Pancreas (tissue), 10 donors: Measurements from ENCODE around the gene PAGR1. TPM values are rescaled to one million over a fixed set of nuclear protein-coding genes. Genes with fewer than 3 reads are reported as not detected.

Experiments used
- ATAC-seq, 4 donors: fragments of 200-7000 bp; cut with Tn5 transposase; one replicate each; pipeline versions ENCODE4 v1.8.0 to v1.9.1; 2020; ENCODE audit warnings: mild to moderate bottlenecking in 4 of 4, moderate library complexity in 4 of 4
- DNase-seq, 6 donors: peaks; one replicate each; pipeline ENCODE4 v3.0.0-alpha.2; 2020
- FAIRE-seq: peaks from 2 replicates; lab custom pipeline; 2012; peaks lifted over from hg19 to GRCh38; lab: Jason Lieb, UNC
- H3K27ac ChIP-seq, 4 donors: fragments of 200-600 bp; sonication (generic); 1 replicate in 3 of 4; 2 replicates in 1 of 4; pipeline versions ENCODE4 v1.5.0 to v1.8.0; 2020
- H3K27me3 ChIP-seq, 4 donors: fragments of 200-600 bp; one replicate each; pipeline ENCODE4 v1.8.0; 2021
- H3K36me3 ChIP-seq, 3 donors: fragments of 200-600 bp; sonication (generic) in 1 of 3; one replicate each; pipeline versions ENCODE4 v1.5.0 to v1.8.0; 2020 to 2021
- H3K4me1 ChIP-seq, 3 donors: fragments of 200-600 bp; one replicate each; pipeline ENCODE4 v1.8.0; 2021
- H3K4me3 ChIP-seq, 4 donors: fragments of 200-600 bp; sonication (generic) in 2 of 4; one replicate each; pipeline versions ENCODE4 v1.5.0 to v1.8.0; 2020 to 2021
- H3K9me3 ChIP-seq, 4 donors: fragments of 200-600 bp; one replicate each; pipeline ENCODE4 v1.8.0; 2021
- WGBS, 2 donors: extraction: QIAGEN DNeasy Blood & Tissue Kit; methylation state at CpG; one replicate each; pipeline ENCODE4 v1.1.7; 2013; 5-methylcytosine and 5-hydroxymethylcytosine counted together
- intact Hi-C, 3 donors: fragments of 100-400 bp; cut with DNase I; formaldehyde crosslinking; loops; one replicate each; pipeline versions ENCODE4 v1.11.1 to v1.14.2; 2022
- polyA plus RNA-seq, 2 donors: library from polyadenylated mRNA; stranded (reverse); fragments of 200-250 nt; gene quantifications; one replicate each; pipeline ENCODE4 v1.2.3, GENCODE V29; 2013
- total RNA-seq, 6 donors: library from RNA; stranded (reverse); fragmentation: NEBNext Ultra II Directional in 4 of 6; extraction: Animal tissue kit (Norgen Biotek cat#: 25700) in 4 of 6; gene quantifications; one replicate each; pipeline versions ENCODE4 v1.2.1 to v1.2.4, GENCODE V29; 2021 to 2023
- TF ChIP-seq, protein P1 (sequence below), 4 donors: fragments of 200-600 bp; sonication (generic) in 3 of 4; IDR thresholded peaks; one replicate each; pipeline versions ENCODE4 v1.5.0 to v1.8.0; 2021; ENCODE audit warnings: antibody characterized with exemption in 4 of 4
- donor health status: healthy with polysubstance abuse.
- donor health status: DM: no; HTN: no; CAD: no; lungs with moderate emphysema.
- donor health status: DM: no; HTN: no; CAD: no.
- donor health status: control.
- donor health status: control.
- donor health status: Bipolar disorder and iron deficiency.
- donor health status: DM: yes; HTN: yes; CAD: no.
- donor health status: DM: no; HTN: no; CAD: no.
- donor health status: DM: no; HTN: no; CAD: no.
- donor health status: DM: yes; HTN: yes; CAD: no.

The PAGR1 gene
- total and polyA plus RNA-seq, 8 donors = 8.1 to 34.7 (median 12.7) TPM

DNA sequence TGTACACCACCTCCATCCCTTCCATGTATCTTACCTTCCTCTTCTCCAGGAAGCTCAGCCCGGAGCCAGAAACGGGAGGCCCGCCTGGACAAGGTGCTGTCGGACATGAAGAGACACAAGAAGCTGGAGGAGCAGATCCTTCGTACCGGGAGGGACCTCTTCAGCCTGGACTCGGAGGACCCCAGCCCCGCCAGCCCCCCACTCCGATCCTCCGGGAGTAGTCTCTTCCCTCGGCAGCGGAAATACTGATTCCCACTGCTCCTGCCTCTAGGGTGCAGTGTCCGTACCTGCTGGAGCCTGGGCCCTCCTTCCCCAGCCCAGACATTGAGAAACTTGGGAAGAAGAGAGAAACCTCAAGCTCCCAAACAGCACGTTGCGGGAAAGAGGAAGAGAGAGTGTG is 3.6 kb downstream of the PAGR1 start:
- peak in 3 of 6 donors; percentile 44 to 71 (median 44) for DNase-seq
- Histone ChIP-seq H3K4me1 (peaks cover 28 to 59% (median 43%) of the 10 kb centered on the region in 3 donors), H3K4me3 (peak overlapping the region in 1 of 4 donors; percentile 77), H3K27me3 (no peaks in the 10 kb centered on the region), H3K27ac (peak overlapping the region in 2 of 4 donors; percentile 92 to 93), H3K36me3 (peaks cover 0 to 8% (median 0%) of the 10 kb centered on the region in 3 donors), H3K9me3 (no peaks in the 10 kb centered on the region)
- WGBS, 2 donors = 50% methylated on average over 15 of the region's 15 CpGs
- intact Hi-C loops = no loop called here
- FAIRE-seq = no peak
- TF ChIP-seq, protein P1, sequence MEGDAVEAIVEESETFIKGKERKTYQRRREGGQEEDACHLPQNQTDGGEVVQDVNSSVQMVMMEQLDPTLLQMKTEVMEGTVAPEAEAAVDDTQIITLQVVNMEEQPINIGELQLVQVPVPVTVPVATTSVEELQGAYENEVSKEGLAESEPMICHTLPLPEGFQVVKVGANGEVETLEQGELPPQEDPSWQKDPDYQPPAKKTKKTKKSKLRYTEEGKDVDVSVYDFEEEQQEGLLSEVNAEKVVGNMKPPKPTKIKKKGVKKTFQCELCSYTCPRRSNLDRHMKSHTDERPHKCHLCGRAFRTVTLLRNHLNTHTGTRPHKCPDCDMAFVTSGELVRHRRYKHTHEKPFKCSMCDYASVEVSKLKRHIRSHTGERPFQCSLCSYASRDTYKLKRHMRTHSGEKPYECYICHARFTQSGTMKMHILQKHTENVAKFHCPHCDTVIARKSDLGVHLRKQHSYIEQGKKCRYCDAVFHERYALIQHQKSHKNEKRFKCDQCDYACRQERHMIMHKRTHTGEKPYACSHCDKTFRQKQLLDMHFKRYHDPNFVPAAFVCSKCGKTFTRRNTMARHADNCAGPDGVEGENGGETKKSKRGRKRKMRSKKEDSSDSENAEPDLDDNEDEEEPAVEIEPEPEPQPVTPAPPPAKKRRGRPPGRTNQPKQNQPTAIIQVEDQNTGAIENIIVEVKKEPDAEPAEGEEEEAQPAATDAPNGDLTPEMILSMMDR (IDR thresholded peaks at IDR 0.05) = no peak
- no peak for ATAC-seq

DNA sequence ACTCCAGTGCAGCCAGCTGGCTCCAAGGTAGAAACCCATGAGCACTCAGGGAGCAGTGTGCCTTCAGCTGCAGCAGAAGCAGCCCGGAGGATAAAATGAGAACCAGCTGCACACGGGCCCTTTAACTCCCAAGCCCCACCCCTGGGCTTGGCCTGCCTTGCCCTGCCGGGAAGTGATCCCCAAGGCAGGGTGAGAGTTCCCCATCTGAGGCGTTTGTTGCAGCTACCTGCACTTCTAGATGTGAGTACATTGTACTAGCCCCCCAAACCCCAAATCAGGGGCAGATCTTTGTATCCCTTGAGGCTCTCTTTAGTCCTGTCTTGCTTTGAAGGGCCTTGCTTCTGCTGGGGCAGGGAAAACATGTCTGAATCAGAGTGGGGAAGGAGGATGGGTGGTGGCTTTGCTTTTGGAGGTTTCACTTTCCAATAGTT is 4.3 kb downstream of the PAGR1 start, which contains the start of gene MVP:
MVP (plus strand) TSS at position 192 of the 431 bp plus-strand sequence. CDS start 10,088 bp downstream, outside the sequence.
- peak; percentile 45 to 67 (median 60) for ATAC-seq
- Histone ChIP-seq H3K4me3 (peak within 1 kb of the TSS; percentile 48 to 77 (median 54)), H3K9me3 (no peaks in the 10 kb centered on the region), H3K27me3 (no peaks in the 10 kb centered on the region), H3K27ac (peak within 1 kb of the TSS; percentile 63 to 93 (median 87)), H3K4me1 (peaks cover 36 to 66% (median 50%) of the 10 kb centered on the region in 3 donors), H3K36me3 (peaks cover 0 to 8% (median 0%) of the 10 kb centered on the region in 3 donors)
- no peak for FAIRE-seq
- 0% methylated on average over 4 of the region's 4 CpGs for WGBS, 2 donors
- peak; percentile 76 to 87 (median 80) for DNase-seq
- intact Hi-C loops = no loop called here
- TF ChIP-seq, protein P1 (IDR thresholded peaks at IDR 0.05) = no peak

DNA sequence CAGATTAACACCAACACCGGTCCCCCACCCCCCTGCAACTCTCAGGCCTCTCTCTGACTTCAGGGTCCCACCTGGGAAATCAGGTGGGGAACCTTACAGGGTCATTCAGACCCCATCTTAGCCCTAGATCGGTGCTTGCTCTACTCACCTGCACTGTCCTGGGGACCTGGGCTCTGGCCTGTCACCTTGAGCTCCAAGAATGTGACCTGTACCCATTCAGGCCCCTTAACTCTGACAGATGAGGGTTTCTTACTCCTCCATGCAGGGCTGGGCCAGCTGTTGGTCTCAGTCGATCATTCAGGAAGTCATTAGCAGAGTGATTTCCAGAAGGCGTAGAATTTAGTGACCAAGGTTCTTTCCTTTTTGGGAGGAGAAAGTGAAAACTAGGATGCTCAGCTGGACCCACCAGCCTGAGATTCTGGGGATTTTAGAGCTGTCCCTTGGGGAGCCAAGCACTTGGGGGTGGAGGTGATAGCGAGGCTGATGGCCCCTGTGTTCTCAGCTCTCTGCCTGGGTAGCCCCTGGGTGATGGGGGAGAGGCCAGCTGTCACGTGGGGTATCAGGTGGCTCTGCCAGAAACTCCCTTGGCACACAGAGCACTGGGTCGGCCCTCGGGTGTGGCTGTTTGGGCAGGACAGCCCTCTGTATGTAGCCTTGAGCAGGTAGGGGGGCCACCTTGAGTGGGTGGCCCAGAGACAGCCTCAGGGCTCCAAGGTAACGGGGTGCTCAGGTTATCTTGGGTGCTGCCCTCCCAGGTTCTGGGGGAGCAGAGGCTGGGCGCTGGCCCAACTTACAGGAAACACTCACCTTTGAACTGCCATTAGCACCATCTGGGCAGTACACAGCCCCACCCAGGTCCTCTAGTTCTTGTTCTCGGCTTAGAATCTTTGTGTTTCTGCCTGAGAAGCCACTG is 5.0 kb downstream of the PAGR1 start:
- WGBS, 2 donors = 1 to 5% methylated on average over 11 of the region's 11 CpGs
- TF ChIP-seq, protein P1 (IDR thresholded peaks at IDR 0.05) = no peak
- Histone ChIP-seq H3K27ac (peak overlapping the region; percentile 63 to 93 (median 87)), H3K27me3 (no peaks in the 10 kb centered on the region), H3K36me3 (peaks cover 0 to 8% (median 0%) of the 10 kb centered on the region in 3 donors), H3K4me3 (peak overlapping the region; percentile 48 to 77 (median 54)), H3K9me3 (no peaks in the 10 kb centered on the region), H3K4me1 (peaks cover 43 to 73% (median 57%) of the 10 kb centered on the region in 3 donors)
- DNase-seq (peak; percentile 71 to 87 (median 77)), ATAC-seq (peak; percentile 37 to 66 (median 56)), FAIRE-seq (no peak)
- intact Hi-C loops = no loop called here

DNA sequence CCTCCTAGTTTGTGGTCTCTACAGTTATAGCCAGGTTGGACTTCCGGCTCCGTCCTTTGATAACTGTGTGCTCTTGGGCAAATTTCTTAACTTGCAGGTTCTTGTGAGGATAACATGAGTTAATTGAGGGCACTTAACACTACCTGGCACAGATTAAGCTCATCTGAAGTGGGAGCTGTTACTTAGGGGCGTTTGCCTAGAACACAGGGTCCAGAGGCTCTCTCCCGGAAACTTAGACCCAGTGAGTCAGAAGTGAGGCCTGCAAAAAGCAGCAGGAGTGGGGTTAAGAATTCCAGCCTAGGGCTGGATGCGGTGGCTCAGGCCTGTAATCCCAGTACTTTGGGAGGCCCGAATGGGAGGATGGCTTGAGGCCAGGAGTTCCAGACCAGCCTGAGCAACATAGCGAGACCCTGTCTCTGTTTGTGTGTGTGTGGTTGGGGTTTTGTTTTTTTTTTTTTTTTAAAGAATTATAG is 5.7 kb downstream of the PAGR1 start:
- Histone ChIP-seq H3K27ac (peak overlapping the region; percentile 63 to 93 (median 87)), H3K4me1 (peaks cover 50 to 76% (median 63%) of the 10 kb centered on the region in 3 donors), H3K9me3 (no peaks in the 10 kb centered on the region), H3K36me3 (peaks cover 0 to 8% (median 0%) of the 10 kb centered on the region in 3 donors), H3K4me3 (peak overlapping the region; percentile 48 to 77 (median 54)), H3K27me3 (no peaks in the 10 kb centered on the region)
- intact Hi-C loops = loop anchor here in 1 of 3 donors (2.0 kb wide), 1 partner anchor 17 kb away; no protein-coding TSS in a partner anchor
- ATAC-seq (peak in 3 of 4 donors; percentile 2 to 14 (median 3)), DNase-seq (peak in 2 of 6 donors; percentile 41 to 43), FAIRE-seq (no peak)
- TF ChIP-seq, protein P1 (IDR thresholded peaks at IDR 0.05) = no peak
- 19 to 21% methylated on average over 7 of the region's 7 CpGs for WGBS, 2 donors
